Measurements from ENCODE around the gene UPK3A.

DNA sequence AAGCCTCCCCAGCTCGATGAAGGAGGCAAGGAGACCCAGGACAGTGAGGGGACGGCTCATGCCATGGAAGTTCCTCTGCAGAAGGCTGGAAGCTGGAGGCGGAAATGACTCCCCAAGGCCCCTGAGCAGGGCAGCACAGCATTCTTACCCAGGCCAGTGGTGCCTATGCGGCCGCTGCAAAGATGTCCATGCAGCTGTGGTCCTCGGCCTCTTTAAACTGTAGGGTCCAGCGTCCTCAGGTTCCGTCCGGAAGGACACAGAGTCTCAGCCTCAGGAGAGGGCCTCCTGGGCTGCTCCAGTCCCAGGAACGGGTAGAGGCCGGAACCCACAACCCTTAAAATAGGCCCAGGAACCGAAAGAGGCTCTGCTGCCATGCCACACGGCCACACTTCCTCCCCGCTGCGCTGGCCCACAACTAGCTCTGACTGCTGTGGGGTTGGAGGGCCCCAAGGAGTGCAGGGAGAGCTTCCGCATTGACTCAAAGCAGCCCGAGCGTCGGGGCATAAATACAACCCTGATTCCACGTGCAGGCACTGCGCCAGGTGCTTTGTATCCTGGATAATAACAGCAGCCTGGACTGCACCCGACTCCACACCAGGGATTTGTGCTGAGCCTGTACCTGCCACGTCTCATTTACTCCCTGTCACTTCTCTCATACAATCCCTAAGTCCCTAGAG is 49.5 kb upstream of the UPK3A start:
- no peak for TF ChIP-seq CTCF (conservative IDR thresholded peaks at IDR 0.05)
- TF ChIP-seq ZFX (IDR thresholded peaks at IDR 0.05) = no peak
